CD4-positive, alpha-beta T cell treated with Interleukin-2 at 100 ng/mL for 4 hours (primary cell): ENCODE measurements around the gene VSIG10L.

ENCODE experiments used
- DNase-seq: peaks from one replicate; pipeline ENCODE4 v3.0.0-alpha.2; 2020; ENCODE audit warnings: low spot score

VSIG10L gene

DNA sequence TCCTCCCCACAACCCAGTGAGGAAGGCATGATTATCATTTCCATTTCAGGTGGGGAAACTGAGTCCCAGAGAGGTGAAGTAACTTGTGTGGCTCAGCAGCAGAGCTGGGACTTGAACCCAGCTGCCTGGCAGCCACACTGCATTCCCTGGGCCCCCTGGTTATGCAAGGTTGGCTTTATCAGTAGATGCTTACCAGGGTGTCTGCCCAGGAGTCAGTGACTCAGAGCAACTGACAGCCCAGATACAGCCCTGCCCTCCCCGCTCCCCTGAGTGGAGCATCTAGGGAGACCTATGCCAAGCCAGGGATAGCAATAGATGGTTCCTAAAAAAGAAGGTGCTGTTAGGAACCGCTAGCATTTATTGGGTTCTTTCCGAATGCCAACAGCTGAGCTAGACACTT is 24.6 kb downstream of the VSIG10L start:
- no peak for DNase-seq

- no peak for DNase-seq
These were observed 25.3 kb downstream of the VSIG10L start for GRCh38 chr19:51316688-51317087.

DNA sequence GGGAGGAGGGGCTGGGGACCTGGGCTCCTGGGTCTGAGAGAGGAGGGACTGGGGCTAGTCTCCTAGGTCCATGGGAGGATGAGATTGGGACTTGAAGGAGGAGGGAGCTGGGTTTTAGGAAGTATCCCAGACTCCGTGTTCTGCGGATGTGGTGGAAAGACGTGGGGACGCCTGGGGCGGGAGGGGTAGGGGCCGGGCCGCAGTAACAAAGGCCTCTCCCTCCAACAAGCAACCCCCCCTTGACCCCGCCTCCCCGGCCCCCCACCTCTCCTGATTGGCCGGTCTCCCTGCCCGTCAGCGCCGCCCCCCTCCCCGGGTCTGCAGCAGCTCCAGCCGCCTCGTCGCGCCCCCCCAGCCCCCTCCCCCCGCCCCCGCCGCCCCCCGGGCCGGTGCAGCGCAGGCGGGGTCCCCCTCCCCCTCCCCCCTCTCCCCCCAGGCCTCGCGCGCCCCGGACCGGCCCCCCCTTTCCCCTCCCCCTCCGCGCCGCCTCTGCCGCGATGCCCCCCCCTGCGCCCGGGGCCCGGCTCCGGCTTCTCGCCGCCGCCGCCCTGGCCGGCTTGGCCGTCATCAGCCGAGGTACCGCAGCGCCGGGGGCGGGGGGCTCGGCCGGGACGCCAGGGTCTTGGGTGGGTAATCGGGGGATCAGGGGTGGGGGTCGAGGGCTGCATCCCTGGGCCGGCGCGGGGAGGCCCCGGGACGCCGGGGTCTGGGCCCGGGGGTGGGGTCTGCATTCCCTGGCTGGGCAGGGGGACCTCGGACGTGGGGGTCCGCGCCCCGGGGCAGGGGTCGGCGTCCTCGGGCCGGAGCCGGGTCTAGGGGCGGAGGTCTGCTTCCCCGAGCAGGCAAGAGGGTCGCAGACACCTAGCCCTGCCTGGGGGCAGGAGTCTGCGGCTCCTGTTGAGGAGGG is 30.3 kb downstream of the VSIG10L start, which contains the start of gene IGLON5:
Gene IGLON5 (plus strand): TSS at position 294 of the 907 bp plus-strand sequence. CDS start 204 bp downstream, at position 498.
- no peak for DNase-seq

GRCh38 chr19:51305479-51305878 is 36.5 kb downstream of the VSIG10L start:
- no peak for DNase-seq

- DNase-seq: no peak
These were observed 40.7 kb downstream of the VSIG10L start for GRCh38 chr19:51301266-51301665.

- no peak for DNase-seq
These were observed 44.5 kb downstream of the VSIG10L start for GRCh38 chr19:51297406-51297805.

DNA sequence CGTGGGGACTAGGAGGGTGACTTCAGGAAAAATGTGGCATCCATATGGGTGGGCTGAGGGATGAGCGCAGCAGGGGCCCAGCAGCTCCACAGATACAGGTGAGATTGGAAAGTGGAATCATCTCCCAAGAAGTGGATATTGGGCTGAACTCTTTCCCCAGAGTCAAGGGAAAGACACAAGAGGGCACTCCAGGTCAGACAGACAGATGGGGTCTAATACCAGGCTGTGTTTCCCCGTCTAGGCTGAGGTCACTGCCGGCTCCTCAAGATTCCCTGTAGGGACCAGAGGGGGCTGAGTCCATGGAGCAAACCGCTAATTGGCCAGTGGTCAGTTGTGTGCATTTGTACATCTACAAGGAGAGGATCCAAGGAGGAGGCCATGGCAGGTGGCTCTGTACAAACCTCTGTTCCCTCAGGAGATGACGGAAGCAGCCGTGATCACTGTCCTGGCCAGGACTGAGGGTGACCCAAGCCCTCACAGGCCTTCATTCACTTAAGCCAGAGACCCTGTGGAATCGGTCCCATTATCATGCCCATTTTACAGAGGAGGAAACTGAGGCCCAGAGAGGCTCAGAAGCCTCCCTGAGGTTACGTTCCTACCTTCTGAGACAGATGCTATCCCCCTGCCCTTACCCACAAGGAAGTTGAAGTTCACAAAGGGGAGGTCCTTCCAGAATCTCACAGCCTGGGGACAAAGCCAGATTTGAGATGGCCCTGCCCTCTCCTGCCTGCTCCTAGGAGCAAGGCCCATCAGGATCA is 45.4 kb downstream of the VSIG10L start:
- no peak for DNase-seq

GRCh38 chr19:51295382-51296126 is 46.4 kb downstream of the VSIG10L start:
- DNase-seq: no peak

DNA sequence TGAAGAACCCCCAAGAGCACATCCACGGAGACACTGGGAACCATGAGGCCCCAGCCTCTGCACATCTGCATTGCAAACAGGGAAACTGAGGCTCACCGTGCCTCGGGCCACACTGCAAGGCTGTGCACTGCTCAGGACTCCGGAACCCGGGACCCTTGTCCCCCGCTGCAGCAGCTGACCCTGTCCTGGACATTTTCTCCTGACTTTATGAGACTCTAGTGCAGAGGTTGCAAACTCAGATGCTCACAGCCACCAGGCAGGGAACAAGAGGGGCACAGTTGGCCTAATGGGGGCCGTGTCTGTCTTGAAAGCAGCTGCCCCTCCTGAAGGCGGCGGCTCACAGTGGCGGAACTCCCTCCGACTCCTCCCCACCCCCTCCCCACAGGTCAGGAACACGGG is 47.0 kb downstream of the VSIG10L start:
- no peak for DNase-seq

DNA sequence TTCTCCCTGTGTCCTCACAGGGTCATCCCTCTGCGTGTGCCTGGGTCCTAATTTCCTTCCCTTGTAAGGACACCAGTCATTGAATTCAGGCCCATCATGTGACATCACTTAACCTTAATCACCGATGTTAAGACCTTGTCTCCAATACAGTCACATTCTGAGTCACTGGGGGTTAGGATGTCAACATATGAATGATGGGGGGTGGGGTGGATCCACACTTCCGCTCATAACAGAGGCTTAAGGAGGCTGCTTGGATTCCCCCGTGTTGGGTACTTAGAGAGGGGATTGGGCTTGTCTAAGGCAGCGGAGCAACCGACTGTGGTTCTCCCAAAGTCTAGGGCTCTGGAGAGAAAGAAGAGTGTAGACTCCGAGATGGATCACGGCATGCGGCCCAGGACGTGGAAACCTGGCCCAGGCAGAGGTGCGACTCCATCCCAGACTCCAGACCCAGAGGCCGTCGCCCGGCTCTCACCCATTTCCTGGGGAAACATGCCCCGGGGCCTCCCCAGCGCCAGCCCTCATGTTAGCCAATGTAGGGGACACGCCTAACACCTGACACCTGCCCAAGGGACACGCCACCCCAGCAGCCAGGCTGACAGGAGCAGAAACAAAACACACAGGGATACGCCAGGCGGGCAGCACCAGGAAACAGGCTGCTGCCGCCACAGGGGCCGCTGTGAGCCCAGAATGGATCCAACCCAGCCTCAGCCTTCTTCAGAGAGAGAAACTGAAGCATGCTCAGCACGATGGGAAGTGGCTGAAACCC is 47.5 kb downstream of the VSIG10L start:
- DNase-seq: no peak

- DNase-seq: no peak
These were observed 48.2 kb downstream of the VSIG10L start for GRCh38 chr19:51293571-51294210.

DNA sequence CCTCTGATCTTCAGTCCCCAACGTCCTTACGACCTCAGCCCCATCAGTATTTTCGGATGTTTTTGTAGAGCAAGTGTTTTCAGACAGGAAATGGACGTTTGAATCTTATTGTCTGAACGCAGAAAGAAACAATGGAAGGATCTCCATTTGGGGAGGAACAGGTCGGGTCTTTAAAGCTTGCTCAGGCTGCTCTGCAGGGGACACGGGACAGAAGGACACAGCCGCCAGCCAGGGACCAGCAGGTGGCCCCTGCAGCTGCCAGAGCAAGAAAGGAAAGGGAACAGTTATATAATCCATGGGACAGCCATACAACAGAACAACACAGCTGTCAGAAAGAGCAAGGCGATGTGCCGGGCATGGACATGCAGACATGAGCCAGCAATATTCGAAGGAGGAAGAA is 49.0 kb downstream of the VSIG10L start:
- DNase-seq: no peak

GRCh38 chr19:51289635-51290034 is 52.3 kb downstream of the VSIG10L start:
- no peak for DNase-seq

DNA sequence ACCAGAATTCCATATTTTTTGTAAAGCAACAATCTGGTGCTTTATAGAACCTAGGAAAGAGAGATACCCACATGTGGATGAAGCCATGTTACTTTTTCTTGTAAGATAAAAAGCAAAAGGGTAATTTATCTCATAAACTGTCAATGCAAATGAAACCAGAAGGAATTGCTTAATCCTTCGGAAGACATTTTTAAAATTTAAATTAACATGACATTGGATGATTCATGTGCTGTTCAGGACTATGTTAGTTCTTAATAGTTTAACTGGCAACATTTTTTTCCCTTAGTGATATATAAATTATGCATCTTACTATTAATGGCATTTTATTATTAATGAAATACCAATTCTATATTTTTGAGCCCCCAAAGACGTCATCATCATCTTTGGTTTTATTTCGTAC is 56.3 kb downstream of the VSIG10L start:
- no peak for DNase-seq

GRCh38 chr19:51282335-51282734 is 59.6 kb downstream of the VSIG10L start:
- no peak for DNase-seq
